ENCODE results near the gene SMURF2. TPM values are rescaled to one million over a fixed set of nuclear protein-coding genes. Genes with fewer than 3 reads are reported as not detected.

Gene SMURF2
- total and polyA plus RNA-seq, 2 donors (not counting 1 experiment from before 2014, with no cell fraction given) = 96.3 to 108 TPM

DNA sequence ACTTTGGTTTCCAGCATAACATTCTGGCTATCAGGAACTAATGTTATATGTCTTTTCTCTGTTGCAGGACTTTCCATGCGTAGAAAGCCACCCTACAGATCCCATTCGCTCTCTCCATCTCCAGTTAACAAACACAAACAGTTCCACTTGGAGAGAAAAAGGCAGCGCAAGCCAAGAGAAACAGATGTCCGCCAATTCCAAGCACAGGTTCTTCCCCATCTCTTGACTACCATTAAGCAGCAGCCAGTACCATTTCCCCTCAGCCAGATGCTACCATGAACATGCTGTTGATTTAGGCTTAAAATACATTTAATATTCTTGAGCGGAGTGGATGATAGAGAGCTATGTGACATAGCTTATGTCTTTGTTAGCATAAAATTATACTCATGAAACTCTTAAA is 132.9 kb downstream of the SMURF2 start:
- no peak for DNase-seq (ENCODE audit: low read depth in 2 of 2)
- Histone ChIP-seq H3K9me3 (ENCODE audit: control insufficient read depth, insufficient read depth, low read depth, low read length) (no peaks in the 10 kb centered on the region), H3K9ac (ENCODE audit: insufficient read depth, low read length) (no peak overlapping the region), H3K79me2 (ENCODE audit: control insufficient read depth, insufficient read depth, low read length) (no peaks in the 10 kb centered on the region), H3K4me3 (replicated peaks in 1 of 4; ENCODE audit: control extremely low read depth in 1 of 4, insufficient read depth in 1 of 4, low read depth in 3 of 4, low read length in 4 of 4) (no peak overlapping the region), H3K4me1 (ENCODE audit: control insufficient read depth, extremely low read depth, insufficient read depth, low read length) (no peaks in the 10 kb centered on the region), H3K36me3 (ENCODE audit: control insufficient read depth, insufficient read depth, low read length) (peaks cover 9% of the 10 kb centered on the region), H4K20me1 (ENCODE audit: control insufficient read depth, extremely low read depth, insufficient read depth, low read length) (no peaks in the 10 kb centered on the region), H3K4me2 (ENCODE audit: extremely low read depth, insufficient read depth, low read length) (no peak overlapping the region), H2AFZ (ENCODE audit: low read length) (no peak overlapping the region), H3K27ac (ENCODE audit: insufficient read depth, low read length) (no peak overlapping the region), H3K27me3 (ENCODE audit: control insufficient read depth, insufficient read depth, low read length) (no peaks in the 10 kb centered on the region)
- TF ChIP-seq, protein P1, sequence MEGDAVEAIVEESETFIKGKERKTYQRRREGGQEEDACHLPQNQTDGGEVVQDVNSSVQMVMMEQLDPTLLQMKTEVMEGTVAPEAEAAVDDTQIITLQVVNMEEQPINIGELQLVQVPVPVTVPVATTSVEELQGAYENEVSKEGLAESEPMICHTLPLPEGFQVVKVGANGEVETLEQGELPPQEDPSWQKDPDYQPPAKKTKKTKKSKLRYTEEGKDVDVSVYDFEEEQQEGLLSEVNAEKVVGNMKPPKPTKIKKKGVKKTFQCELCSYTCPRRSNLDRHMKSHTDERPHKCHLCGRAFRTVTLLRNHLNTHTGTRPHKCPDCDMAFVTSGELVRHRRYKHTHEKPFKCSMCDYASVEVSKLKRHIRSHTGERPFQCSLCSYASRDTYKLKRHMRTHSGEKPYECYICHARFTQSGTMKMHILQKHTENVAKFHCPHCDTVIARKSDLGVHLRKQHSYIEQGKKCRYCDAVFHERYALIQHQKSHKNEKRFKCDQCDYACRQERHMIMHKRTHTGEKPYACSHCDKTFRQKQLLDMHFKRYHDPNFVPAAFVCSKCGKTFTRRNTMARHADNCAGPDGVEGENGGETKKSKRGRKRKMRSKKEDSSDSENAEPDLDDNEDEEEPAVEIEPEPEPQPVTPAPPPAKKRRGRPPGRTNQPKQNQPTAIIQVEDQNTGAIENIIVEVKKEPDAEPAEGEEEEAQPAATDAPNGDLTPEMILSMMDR (conservative IDR thresholded peaks at IDR 0.05 in 1 of 2, IDR thresholded peaks at IDR 0.05 in 1 of 2; ENCODE audit: low read depth in 1 of 2, low read length in 2 of 2) = no peak
- no peak for TF ChIP-seq EZH2 (IDR thresholded peaks at IDR 0.05; ENCODE audit: low read length, missing control alignments)

DNA sequence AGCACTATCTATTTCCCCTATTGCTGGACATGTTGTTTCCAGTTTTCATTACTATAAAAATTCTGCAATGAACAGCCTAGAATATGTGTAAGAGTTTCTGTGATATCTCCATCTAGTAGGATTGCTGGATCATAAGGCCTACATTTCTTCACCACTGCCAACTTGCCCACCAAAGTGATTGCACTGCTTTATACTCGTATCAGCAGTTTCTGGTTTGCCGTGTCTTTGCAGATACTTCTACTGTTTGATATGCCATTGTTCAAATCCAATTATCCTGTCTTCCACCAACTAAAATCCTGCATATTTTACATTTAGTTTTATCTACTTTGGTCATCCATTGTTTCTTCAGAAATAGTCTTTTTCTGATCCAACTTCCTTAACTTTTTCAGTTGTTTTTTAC is 134.2 kb downstream of the SMURF2 start:
- no peak overlapping the region for H3K4me2 ChIP-seq (ENCODE audit: extremely low read depth, insufficient read depth, low read length)
- H3K27me3 ChIP-seq (ENCODE audit: control insufficient read depth, insufficient read depth, low read length) = no peaks in the 10 kb centered on the region
- DNase-seq (ENCODE audit: low read depth in 2 of 2) = no peak
- no peak overlapping the region for H2AFZ ChIP-seq (ENCODE audit: low read length)
- H3K4me3 ChIP-seq (replicated peaks in 1 of 4; ENCODE audit: control extremely low read depth in 1 of 4, insufficient read depth in 1 of 4, low read depth in 3 of 4, low read length in 4 of 4) = no peak overlapping the region
- peaks cover 7% of the 10 kb centered on the region for H3K36me3 ChIP-seq (ENCODE audit: control insufficient read depth, insufficient read depth, low read length)
- no peaks in the 10 kb centered on the region for H3K79me2 ChIP-seq (ENCODE audit: control insufficient read depth, insufficient read depth, low read length)
- H3K4me1 ChIP-seq (ENCODE audit: control insufficient read depth, extremely low read depth, insufficient read depth, low read length) = no peaks in the 10 kb centered on the region
- no peaks in the 10 kb centered on the region for H3K9me3 ChIP-seq (ENCODE audit: control insufficient read depth, insufficient read depth, low read depth, low read length)
- TF ChIP-seq EZH2 (IDR thresholded peaks at IDR 0.05; ENCODE audit: low read length, missing control alignments) = no peak
- TF ChIP-seq, protein P1 (conservative IDR thresholded peaks at IDR 0.05 in 1 of 2, IDR thresholded peaks at IDR 0.05 in 1 of 2; ENCODE audit: low read depth in 1 of 2, low read length in 2 of 2) = no peak
- no peak overlapping the region for H3K9ac ChIP-seq (ENCODE audit: insufficient read depth, low read length)
- no peak overlapping the region for H3K27ac ChIP-seq (ENCODE audit: insufficient read depth, low read length)
- no peaks in the 10 kb centered on the region for H4K20me1 ChIP-seq (ENCODE audit: control insufficient read depth, extremely low read depth, insufficient read depth, low read length)

DNA sequence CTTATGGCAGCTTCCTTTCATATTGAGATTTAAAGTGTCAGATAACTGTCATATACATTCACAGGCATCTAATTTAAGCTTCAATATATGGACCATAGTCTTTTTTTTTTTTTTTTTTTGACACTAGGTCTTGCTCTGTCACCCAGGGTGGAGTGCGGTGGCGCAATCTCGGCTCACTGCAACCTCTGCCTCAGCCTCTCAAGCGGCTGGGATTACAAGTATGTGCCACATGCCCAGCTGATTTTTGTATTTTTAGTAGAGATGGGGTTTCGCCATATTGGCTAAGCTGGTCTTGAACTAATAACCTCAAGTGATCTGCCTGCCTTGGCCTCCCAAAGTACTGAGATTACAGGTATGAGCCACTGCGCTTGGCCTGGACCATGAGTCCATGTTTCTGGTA is 141.7 kb downstream of the SMURF2 start:
- TF ChIP-seq EZH2 (IDR thresholded peaks at IDR 0.05; ENCODE audit: low read length, missing control alignments) = no peak
- TF ChIP-seq, protein P1 (conservative IDR thresholded peaks at IDR 0.05 in 1 of 2, IDR thresholded peaks at IDR 0.05 in 1 of 2; ENCODE audit: low read depth in 1 of 2, low read length in 2 of 2) = no peak
- no peaks in the 10 kb centered on the region for H3K4me1 ChIP-seq (ENCODE audit: control insufficient read depth, extremely low read depth, insufficient read depth, low read length)
- DNase-seq (ENCODE audit: low read depth in 2 of 2) = no peak
- H3K27ac ChIP-seq (ENCODE audit: insufficient read depth, low read length) = no peak overlapping the region
- no peak overlapping the region for H2AFZ ChIP-seq (ENCODE audit: low read length)
- no peak overlapping the region for H3K4me3 ChIP-seq (replicated peaks in 1 of 4; ENCODE audit: control extremely low read depth in 1 of 4, insufficient read depth in 1 of 4, low read depth in 3 of 4, low read length in 4 of 4)
- no peaks in the 10 kb centered on the region for H3K9me3 ChIP-seq (ENCODE audit: control insufficient read depth, insufficient read depth, low read depth, low read length)
- H3K9ac ChIP-seq (ENCODE audit: insufficient read depth, low read length) = no peak overlapping the region
- no peak overlapping the region for H3K4me2 ChIP-seq (ENCODE audit: extremely low read depth, insufficient read depth, low read length)
- H4K20me1 ChIP-seq (ENCODE audit: control insufficient read depth, extremely low read depth, insufficient read depth, low read length) = no peaks in the 10 kb centered on the region
- peaks cover 3% of the 10 kb centered on the region for H3K36me3 ChIP-seq (ENCODE audit: control insufficient read depth, insufficient read depth, low read length)
- no peaks in the 10 kb centered on the region for H3K79me2 ChIP-seq (ENCODE audit: control insufficient read depth, insufficient read depth, low read length)
- no peaks in the 10 kb centered on the region for H3K27me3 ChIP-seq (ENCODE audit: control insufficient read depth, insufficient read depth, low read length)
